Left lung (tissue), 10 donors: ENCODE data around the gene SSR1. TPM values are rescaled to one million over a fixed set of nuclear protein-coding genes. Genes with fewer than 3 reads are reported as not detected.
A peak's percentile ranks its signal among the peaks of the same experiment; 100 is the strongest.

Experiments used
- ATAC-seq: fragments of 200-7000 bp; cut with Tn5 transposase; one replicate; pipeline ENCODE4 v1.9.1; 2020; ENCODE audit warnings: moderate library complexity
- DNase-seq, 4 donors: peaks; one replicate each; pipeline ENCODE4 v3.0.0-alpha.2; 2013 to 2020
- H3K27ac ChIP-seq, 2 donors: fragments of 200-600 bp; sonication (generic) in 1 of 2; one replicate each; pipeline versions ENCODE4 v1.5.0 to v1.8.0; 2020 to 2021
- H3K27me3 ChIP-seq, 2 donors: fragments of 200-600 bp; sonication (generic) in 1 of 2; one replicate each; pipeline versions ENCODE4 v1.5.0 to v1.8.0; 2020 to 2021
- H3K36me3 ChIP-seq, 2 donors: fragments of 200-600 bp; sonication (generic) in 1 of 2; one replicate each; pipeline versions ENCODE4 v1.5.0 to v1.8.0; 2020 to 2021
- H3K4me1 ChIP-seq, 2 donors: fragments of 200-600 bp; one replicate each; pipeline ENCODE4 v1.8.0; 2021
- H3K4me3 ChIP-seq, 2 donors: fragments of 200-600 bp; sonication (generic) in 1 of 2; one replicate each; pipeline versions ENCODE4 v1.5.0 to v1.8.0; 2020 to 2021; ENCODE audit warnings: mild to moderate bottlenecking in 1 of 2
- H3K9me3 ChIP-seq, 2 donors: fragments of 200-600 bp; sonication (generic) in 1 of 2; one replicate each; pipeline versions ENCODE4 v1.5.0 to v1.8.0; 2020 to 2021
- CTCF ChIP-seq, 2 donors: fragments of 200-600 bp; sonication (generic) in 1 of 2; IDR thresholded peaks; one replicate each; pipeline versions ENCODE4 v1.5.0 to v1.8.0; 2021; ENCODE audit warnings: antibody characterized with exemption in 2 of 2
- intact Hi-C, 2 donors: fragments of 100-400 bp; cut with DNase I; formaldehyde crosslinking; loops; one replicate each; pipeline versions ENCODE4 v1.11.2 to v1.14.2; 2022
- polyA plus RNA-seq, 6 donors: library from polyadenylated mRNA; unstranded; fragments of 120-200 nt; gene quantifications; one replicate each; pipeline ENCODE4 v1.2.1, GENCODE V29; 2013; ENCODE audit not compliant: insufficient read length in 6 of 6
- total RNA-seq, 2 donors: library from RNA; stranded (reverse); fragmentation: NEBNext Ultra II Directional; extraction: Animal tissue kit (Norgen Biotek cat#: 25700); gene quantifications; one replicate each; pipeline ENCODE4 v1.2.1, GENCODE V29; 2021
- donor health status: DM: no; HTN: yes; CAD: no.
- donor health status: DM: no; HTN: no; CAD: no.

The SSR1 gene
- total and polyA plus RNA-seq, 8 donors: 111 to 247 (median 124) TPM

- Histone ChIP-seq H3K9me3 (no peaks in the 10 kb centered on the region), H3K4me3 (no peak overlapping the region), H3K36me3 (peaks cover 0 to 47% of the 10 kb centered on the region in 2 donors), H3K27ac (peak overlapping the region; percentile 41 to 67), H3K4me1 (peaks cover 19 to 40% of the 10 kb centered on the region in 2 donors), H3K27me3 (no peaks in the 10 kb centered on the region)
- TF ChIP-seq CTCF (IDR thresholded peaks at IDR 0.05): no peak
- intact Hi-C loops: loop anchor here in 1 of 2 donors (10.0 kb wide), 1 partner anchor 567 kb away; no protein-coding TSS in a partner anchor
- DNase-seq (peak in 1 of 4 donors; percentile 70), ATAC-seq (peak; percentile 52)
Measured at GRCh38 chr6:7241709-7242645, 71.0 kb downstream of the SSR1 start.

- no peak for TF ChIP-seq CTCF (IDR thresholded peaks at IDR 0.05)
- ATAC-seq: peak; percentile 2
- Histone ChIP-seq H3K9me3 (no peaks in the 10 kb centered on the region), H3K4me3 (no peak overlapping the region), H3K36me3 (peaks cover 0 to 41% of the 10 kb centered on the region in 2 donors), H3K27ac (peak overlapping the region; percentile 41 to 67), H3K27me3 (no peaks in the 10 kb centered on the region), H3K4me1 (peaks cover 19 to 40% of the 10 kb centered on the region in 2 donors)
- no peak for DNase-seq
- intact Hi-C loops: loop anchor here in 1 of 2 donors (10.0 kb wide), 1 partner anchor 566 kb away; no protein-coding TSS in a partner anchor
Measured at GRCh38 chr6:7241160-7241559, 71.8 kb downstream of the SSR1 start.

GRCh38 chr6:7240351-7240750 is 72.6 kb downstream of the SSR1 start:
- peaks cover 0 to 40% of the 10 kb centered on the region in 2 donors for H3K36me3 ChIP-seq
- intact Hi-C loops: loop anchor here in 1 of 2 donors (10.0 kb wide), 1 partner anchor 566 kb away; no protein-coding TSS in a partner anchor
- no peak overlapping the region for H3K27ac ChIP-seq
- peaks cover 19 to 42% of the 10 kb centered on the region in 2 donors for H3K4me1 ChIP-seq
- peak in 1 of 4 donors; percentile 18 for DNase-seq
- H3K4me3 ChIP-seq: no peak overlapping the region
- TF ChIP-seq CTCF (IDR thresholded peaks at IDR 0.05): no peak
- no peaks in the 10 kb centered on the region for H3K9me3 ChIP-seq
- ATAC-seq: no peak
- H3K27me3 ChIP-seq: no peaks in the 10 kb centered on the region

- H3K4me1 ChIP-seq: peaks cover 19 to 49% of the 10 kb centered on the region in 2 donors
- peaks cover 0 to 43% of the 10 kb centered on the region in 2 donors for H3K36me3 ChIP-seq
- H3K27me3 ChIP-seq: no peaks in the 10 kb centered on the region
- H3K9me3 ChIP-seq: no peaks in the 10 kb centered on the region
- peak overlapping the region in 1 of 2 donors; percentile 45 for H3K27ac ChIP-seq
- DNase-seq: peak in 1 of 4 donors; percentile 20
- no peak overlapping the region for H3K4me3 ChIP-seq
- no peak for ATAC-seq
- TF ChIP-seq CTCF (IDR thresholded peaks at IDR 0.05): no peak
- intact Hi-C loops: no loop called here
Measured at GRCh38 chr6:7239590-7239948, 73.4 kb downstream of the SSR1 start.
